Esophagus squamous epithelium (tissue), 5 donors: ENCODE data around the gene SHANK2. TPM values are rescaled to one million over a fixed set of nuclear protein-coding genes. Genes with fewer than 3 reads are reported as not detected.

ENCODE experiments used
- DNase-seq: peaks from one replicate; lab custom pipeline; 2025; lab: John Stamatoyannopoulos, UW
- H3K27ac ChIP-seq, 4 donors: fragments of 200-600 bp; sonication (generic); one replicate each; pipeline ENCODE4 v1.5.1; 2016 to 2019; ENCODE audit warnings: mild to moderate bottlenecking in 1 of 4
- H3K27me3 ChIP-seq, 4 donors: fragments of 200-600 bp; sonication (generic); 1 replicate in 3 of 4; 2 replicates in 1 of 4; pipeline versions ENCODE4 v1.5.1 to v1.6.0; 2017 to 2021; ENCODE audit warnings: antibody characterized with exemption in 1 of 4
- H3K36me3 ChIP-seq, 3 donors: fragments of 200-600 bp; sonication (generic); one replicate each; pipeline ENCODE4 v1.5.1; 2016 to 2019
- H3K4me1 ChIP-seq, 3 donors: fragments of 200-600 bp; sonication (generic); one replicate each; pipeline ENCODE4 v1.5.1; 2017 to 2019
- H3K4me3 ChIP-seq, 4 donors: fragments of 200-600 bp; sonication (generic); 1 replicate in 3 of 4; 2 replicates in 1 of 4; pipeline ENCODE4 v1.5.1; 2016 to 2019; ENCODE audit warnings: mild to moderate bottlenecking in 2 of 4, moderate library complexity in 1 of 4
- H3K9me3 ChIP-seq, 3 donors: fragments of 200-600 bp; sonication (generic); one replicate each; pipeline ENCODE4 v1.5.1; 2016 to 2019
- CTCF ChIP-seq, 6 experiments: fragments of 450-650 bp in 4 of 6; fragments of 200-600 bp in 2 of 6; sonication (generic) in 2 of 6; IDR thresholded peaks; one replicate each; pipeline ENCODE4 v1.5.1; 2016 to 2019; ENCODE audit warnings: antibody characterized with exemption in 6 of 6, mild to moderate bottlenecking in 4 of 6, moderate library complexity in 4 of 6
- POLR2A ChIP-seq, 4 donors: fragments of 450-650 bp; IDR thresholded peaks; one replicate each; pipeline ENCODE4 v1.6.1; 2017; ENCODE audit warnings: antibody characterized with exemption in 4 of 4, mild to moderate bottlenecking in 4 of 4, moderate library complexity in 3 of 4
- WGBS, 2 donors: methylation state at CpG; one replicate each; pipeline ENCODE4 v1.1.5; 2018; 5-methylcytosine and 5-hydroxymethylcytosine counted together
- intact Hi-C: fragments of 100-400 bp; cut with DNase I; formaldehyde crosslinking; loops from one replicate; pipeline ENCODE4 v1.15.0; 2022
- total RNA-seq, 4 donors: library from RNA; depleted of rRNA; stranded (reverse); fragments of >200 nt; gene quantifications; one replicate each; pipeline ENCODE4 v1.1.0, GENCODE V29; 2016
- donor health status: DM: yes; HTN: yes; CAD: no.

Gene SHANK2
- total RNA-seq, 4 donors from 2014 or later, result 2.5 to 12.6 (median 4.8) TPM

DNA sequence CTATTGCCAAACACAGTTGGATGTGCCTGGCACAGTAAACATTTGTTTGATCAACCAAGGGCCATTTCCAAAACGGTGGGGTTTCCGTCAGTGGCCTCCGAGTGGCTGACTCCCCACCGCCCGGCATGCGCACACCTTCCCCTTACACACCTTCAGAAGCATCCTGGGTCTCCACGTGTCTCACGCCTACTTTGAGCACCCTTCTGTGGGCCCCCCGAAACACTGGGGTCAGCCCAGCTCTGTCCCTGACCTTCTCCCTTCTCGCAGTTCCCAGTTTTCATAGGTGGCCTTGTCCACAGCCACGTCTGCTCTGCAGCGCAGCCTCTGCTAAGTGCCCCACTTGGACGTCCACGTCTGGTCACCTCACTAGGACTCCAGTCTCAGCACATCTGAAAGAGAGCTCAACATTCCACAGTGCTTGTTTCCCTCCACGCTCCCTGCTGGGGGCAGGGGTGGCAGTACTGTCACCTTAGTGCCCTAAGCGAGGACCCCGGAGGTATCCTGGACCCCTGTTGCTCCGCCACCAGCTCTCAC lies 13.2 kb upstream of the SHANK2 start:
- DNase-seq, result no peak
- Histone ChIP-seq H3K27me3 (peaks cover 0 to 32% (median 0%) of the 10 kb centered on the region in 4 donors), H3K4me1 (peaks cover 0 to 10% (median 0%) of the 10 kb centered on the region in 3 donors), H3K4me3 (no peak overlapping the region), H3K36me3 (no peaks in the 10 kb centered on the region), H3K27ac (no peak overlapping the region), H3K9me3 (no peaks in the 10 kb centered on the region)
- TF ChIP-seq CTCF (IDR thresholded peaks at IDR 0.05) (no peak), POLR2A (IDR thresholded peaks at IDR 0.05) (no peak)
- intact Hi-C loops, result no loop called here
- WGBS, 2 donors, result 82 to 89% methylated on average over 16 to 18 of the region's 18 CpGs

GRCh38 chr11:71263386-71263785 lies 11.0 kb upstream of the SHANK2 start:
- DNase-seq, result no peak
- intact Hi-C loops, result no loop called here
- Histone ChIP-seq H3K4me3 (no peak overlapping the region), H3K36me3 (no peaks in the 10 kb centered on the region), H3K4me1 (peaks cover 0 to 10% (median 0%) of the 10 kb centered on the region in 3 donors), H3K27ac (no peak overlapping the region), H3K9me3 (peaks cover 0 to 3% (median under 1%) of the 10 kb centered on the region in 3 donors), H3K27me3 (peaks cover 0 to 21% (median 0%) of the 10 kb centered on the region in 4 donors)
- TF ChIP-seq POLR2A (IDR thresholded peaks at IDR 0.05), result no peak
- TF ChIP-seq CTCF (IDR thresholded peaks at IDR 0.05), result no peak
- 49 to 52% methylated on average over 4 of the region's 4 CpGs for WGBS, 2 donors

DNA sequence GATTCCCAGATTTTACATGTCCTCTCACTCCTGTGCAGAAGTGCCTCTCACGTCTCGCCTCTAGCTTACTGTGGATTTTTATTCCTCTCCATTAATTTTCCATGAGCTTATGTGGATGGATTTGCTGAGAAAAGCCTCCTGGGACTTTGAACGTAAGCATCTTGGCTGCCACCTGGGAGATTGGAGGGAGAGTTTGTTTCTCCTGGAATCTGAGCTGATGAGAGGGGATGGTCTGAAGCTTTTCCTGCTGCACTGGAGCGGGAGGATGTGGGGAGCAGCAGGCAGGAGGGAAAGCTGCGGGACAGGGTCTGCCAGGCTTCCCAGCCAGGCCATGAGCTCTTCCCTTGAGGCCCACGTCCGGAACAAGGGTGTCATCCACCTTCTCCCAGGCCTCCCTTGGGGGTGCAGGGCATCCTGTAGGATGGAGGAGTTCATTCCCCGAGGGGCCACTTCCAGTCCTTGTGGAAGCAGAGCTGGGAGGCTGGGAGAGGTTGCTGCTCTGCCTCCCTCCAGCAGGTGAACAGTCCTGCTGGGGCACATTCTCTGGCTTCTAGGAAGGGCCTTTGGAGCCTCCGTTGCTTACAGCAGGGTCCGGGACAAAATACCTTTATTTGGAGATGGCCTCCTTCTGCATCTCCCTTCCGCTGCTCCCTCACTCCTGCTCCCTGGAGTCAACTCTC lies 3.6 kb upstream of the SHANK2 start:
- H3K9me3 ChIP-seq, result peaks cover 0 to 6% (median 5%) of the 10 kb centered on the region in 3 donors
- H3K4me3 ChIP-seq, result no peak overlapping the region
- no peak for DNase-seq
- 49 to 53% methylated on average over 4 to 9 of the region's 11 CpGs for WGBS, 2 donors
- intact Hi-C loops, result no loop called here
- H3K27me3 ChIP-seq, result peaks cover 0 to 50% (median 1%) of the 10 kb centered on the region in 4 donors
- no peaks in the 10 kb centered on the region for H3K36me3 ChIP-seq
- H3K4me1 ChIP-seq, result peaks cover 12 to 40% (median 19%) of the 10 kb centered on the region in 3 donors
- no peak overlapping the region for H3K27ac ChIP-seq
- TF ChIP-seq CTCF (IDR thresholded peaks at IDR 0.05) (no peak), POLR2A (IDR thresholded peaks at IDR 0.05) (no peak)

DNA sequence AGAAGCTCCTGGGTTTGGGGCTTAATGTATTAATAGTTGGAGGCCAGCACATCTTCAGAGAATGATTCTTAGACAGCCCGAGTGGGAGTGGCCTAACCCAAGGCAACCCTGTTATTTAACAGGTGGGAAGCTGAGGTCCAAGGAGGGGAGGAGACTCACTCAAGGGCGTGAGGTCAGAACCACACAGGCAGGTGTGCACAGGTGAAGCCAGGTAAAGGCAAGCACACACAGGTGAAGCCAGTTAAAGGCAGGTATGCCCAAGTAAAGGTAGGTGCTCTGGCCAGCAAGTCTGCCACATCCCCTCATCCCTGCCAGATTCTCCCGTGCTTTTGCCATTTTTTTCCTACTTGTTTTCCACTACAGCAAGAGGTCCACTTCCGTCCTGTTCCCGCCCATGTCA lies 2.9 kb upstream of the SHANK2 start:
- Histone ChIP-seq H3K36me3 (no peaks in the 10 kb centered on the region), H3K4me3 (no peak overlapping the region), H3K27me3 (peaks cover 0 to 56% (median 4%) of the 10 kb centered on the region in 4 donors), H3K27ac (no peak overlapping the region), H3K9me3 (peaks cover 0 to 6% (median 5%) of the 10 kb centered on the region in 3 donors), H3K4me1 (peaks cover 13 to 44% (median 20%) of the 10 kb centered on the region in 3 donors)
- DNase-seq, result no peak
- intact Hi-C loops, result no loop called here
- TF ChIP-seq POLR2A (IDR thresholded peaks at IDR 0.05) (no peak), CTCF (IDR thresholded peaks at IDR 0.05) (no peak)
- WGBS, 2 donors, result 23 to 37% methylated on average over 4 to 5 of the region's 5 CpGs

- Histone ChIP-seq H3K27ac (no peak overlapping the region), H3K36me3 (no peaks in the 10 kb centered on the region), H3K4me1 (peaks cover 13 to 44% (median 20%) of the 10 kb centered on the region in 3 donors), H3K9me3 (peaks cover 0 to 6% (median 5%) of the 10 kb centered on the region in 3 donors), H3K27me3 (peaks cover 0 to 71% (median 5%) of the 10 kb centered on the region in 4 donors), H3K4me3 (no peak overlapping the region)
- TF ChIP-seq POLR2A (IDR thresholded peaks at IDR 0.05) (no peak), CTCF (IDR thresholded peaks at IDR 0.05) (no peak)
- intact Hi-C loops, result no loop called here
- WGBS, 2 donors, result 20 to 43% methylated on average over 5 of the region's 5 CpGs
- DNase-seq, result no peak
These were observed 1.4 kb upstream of the SHANK2 start for GRCh38 chr11:71253794-71254193.
